GM06990 (cell line): ENCODE data around the gene CYP4F2.
"Not testable (repeated sequence)": the region's sequence is repeated elsewhere in the genome, so short reads cannot be mapped to it uniquely, and the experiment has no call there.

ENCODE experiments used
- DNase-seq: peaks from one replicate; pipeline ENCODE4 v3.0.0-alpha.2; 2011; ENCODE audit not compliant: insufficient read length; ENCODE audit errors: extremely low read depth
- H3K27me3 ChIP-seq: replicated peaks from 2 replicates; pipeline ENCODE4 v1.6.0; 2011; ENCODE audit warnings: low read length; ENCODE audit not compliant: control insufficient read depth, insufficient read depth
- H3K36me3 ChIP-seq: 2 replicates; pipeline ENCODE4 v1.5.1; 2011; ENCODE audit warnings: low read length; ENCODE audit not compliant: control insufficient read depth, insufficient read depth
- H3K4me3 ChIP-seq: replicated peaks from 2 replicates; pipeline ENCODE4 v1.5.1; 2011; ENCODE audit warnings: low read depth, mild to moderate bottlenecking, control low read depth, low read length
- CTCF ChIP-seq: IDR thresholded peaks from 2 replicates; pipeline ENCODE4 v1.5.1; 2011; ENCODE audit warnings: low read length, control low read depth, mild to moderate bottlenecking, inconsistent platforms; ENCODE audit not compliant: insufficient read depth, poor library complexity, severe bottlenecking

CYP4F2 gene

GRCh38 chr19:15862444-15862843, 35.4 kb downstream of the CYP4F2 start:
- TF ChIP-seq CTCF, result no peak
- DNase-seq, result no peak
- H3K36me3 ChIP-seq, result no peaks in the 10 kb centered on the region
- H3K27me3 ChIP-seq, result no peaks in the 10 kb centered on the region
- no peak overlapping the region for H3K4me3 ChIP-seq

GRCh38 chr19:15860522-15860921, 37.4 kb downstream of the CYP4F2 start:
- H3K27me3 ChIP-seq, result no peaks in the 10 kb centered on the region
- no peak for DNase-seq
- no peaks in the 10 kb centered on the region for H3K36me3 ChIP-seq
- H3K4me3 ChIP-seq, result no peak overlapping the region
- no peak for TF ChIP-seq CTCF

GRCh38 chr19:15859187-15859586, 38.7 kb downstream of the CYP4F2 start:
- Histone ChIP-seq H3K27me3 (no peaks in the 10 kb centered on the region), H3K4me3 (no peak overlapping the region), H3K36me3 (no peaks in the 10 kb centered on the region)
- DNase-seq, result no peak
- TF ChIP-seq CTCF, result no peak

- Histone ChIP-seq H3K36me3 (no peaks in the 10 kb centered on the region), H3K27me3 (no peaks in the 10 kb centered on the region; the same call in 1 of the 2 replicates), H3K4me3 (no peak overlapping the region)
- TF ChIP-seq CTCF, result no peak
- DNase-seq, result no peak
Observed at GRCh38 chr19:15850385-15850784, 47.5 kb downstream of the CYP4F2 start.

- no peak overlapping the region for H3K4me3 ChIP-seq
- DNase-seq, result no peak
- H3K27me3 ChIP-seq, result no peaks in the 10 kb centered on the region; the same call in 1 of the 2 replicates
- H3K36me3 ChIP-seq, result no peaks in the 10 kb centered on the region
- no peak for TF ChIP-seq CTCF
Observed at GRCh38 chr19:15846923-15847322, 51.0 kb downstream of the CYP4F2 start.

GRCh38 chr19:15843894-15844222, 54.0 kb downstream of the CYP4F2 start:
- not testable (repeated sequence) for H3K36me3 ChIP-seq, H3K4me3 ChIP-seq, H3K27me3 ChIP-seq, DNase-seq
